GM20000 (cell line): ENCODE measurements around the gene WNT3A.
"Not testable (repeated sequence)": the region's sequence is repeated elsewhere in the genome, so short reads cannot be mapped to it uniquely, and the experiment has no call there.

Experiments
- DNase-seq: peaks from one replicate; pipeline ENCODE4 v3.0.0; 2012; ENCODE audit warnings: low spot score
- CTCF ChIP-seq: IDR thresholded peaks from 2 replicates; pipeline ENCODE4 v1.5.1; 2012; ENCODE audit warnings: mild to moderate bottlenecking, control low read depth; ENCODE audit errors: extremely low read depth, missing control alignments

Gene WNT3A

GRCh38 chr1:228015276-228016180 is 8.7 kb downstream of the WNT3A start:
- no peak for TF ChIP-seq CTCF
- no peak for DNase-seq

- DNase-seq = no peak
- TF ChIP-seq CTCF = no peak
These were observed 9.3 kb downstream of the WNT3A start for GRCh38 chr1:228016181-228016510.

GRCh38 chr1:228016653-228017355 is 10.0 kb downstream of the WNT3A start:
- TF ChIP-seq CTCF = no peak
- DNase-seq = no peak

- no peak for DNase-seq
- TF ChIP-seq CTCF = no peak
These were observed 10.7 kb downstream of the WNT3A start for GRCh38 chr1:228017356-228018124.

- no peak for DNase-seq
- TF ChIP-seq CTCF = no peak
These were observed 11.3 kb downstream of the WNT3A start for GRCh38 chr1:228018125-228018398.

GRCh38 chr1:228018961-228019721 is 12.3 kb downstream of the WNT3A start:
- no peak for DNase-seq

GRCh38 chr1:228019722-228020083 is 12.9 kb downstream of the WNT3A start:
- not testable (repeated sequence) for DNase-seq

More at GRCh38 chr1:228018961-228019721, 12.3 kb downstream of the WNT3A start:
- no peak for TF ChIP-seq CTCF
